ENCODE data around the gene RFPL3.

Gene RFPL3

GRCh38 chr22:32322986-32323385, 34.7 kb upstream of the RFPL3 start:
- no peak overlapping the region for H3K27ac ChIP-seq (ENCODE audit: low read depth, low read length)
- H3K27me3 ChIP-seq (ENCODE audit: control insufficient read depth, insufficient read depth, low read length), result no peaks in the 10 kb centered on the region
- no peak overlapping the region for H3K4me3 ChIP-seq (ENCODE audit: low read depth, low read length)

GRCh38 chr22:32323513-32324164, 34.0 kb upstream of the RFPL3 start:
- H3K27ac ChIP-seq (ENCODE audit: low read depth, low read length), result no peak overlapping the region
- no peaks in the 10 kb centered on the region for H3K9me3 ChIP-seq (ENCODE audit: control insufficient read depth, insufficient read depth, low read length)
- no peaks in the 10 kb centered on the region for H3K27me3 ChIP-seq (ENCODE audit: control insufficient read depth, insufficient read depth, low read length)
- no peaks in the 10 kb centered on the region for H3K36me3 ChIP-seq (ENCODE audit: control insufficient read depth, insufficient read depth, low read length)
- no peak overlapping the region for H3K4me3 ChIP-seq (ENCODE audit: low read depth, low read length)
- peaks cover 19% of the 10 kb centered on the region for H3K4me1 ChIP-seq (ENCODE audit: control insufficient read depth, insufficient read depth, low read length)
- no peak overlapping the region for H3K9ac ChIP-seq (ENCODE audit: low read depth, low read length)

More at GRCh38 chr22:32322986-32323385, 34.7 kb upstream of the RFPL3 start:
- H3K9me3 ChIP-seq (ENCODE audit: control insufficient read depth, insufficient read depth, low read length), result no peaks in the 10 kb centered on the region
- no peaks in the 10 kb centered on the region for H3K36me3 ChIP-seq (ENCODE audit: control insufficient read depth, insufficient read depth, low read length)
- peaks cover 19% of the 10 kb centered on the region for H3K4me1 ChIP-seq (ENCODE audit: control insufficient read depth, insufficient read depth, low read length)
- H3K9ac ChIP-seq (ENCODE audit: low read depth, low read length), result no peak overlapping the region

GRCh38 chr22:32324505-32325415, 32.9 kb upstream of the RFPL3 start:
- Histone ChIP-seq H3K9ac (ENCODE audit: low read depth, low read length) (no peak overlapping the region), H3K27me3 (ENCODE audit: control insufficient read depth, insufficient read depth, low read length) (no peaks in the 10 kb centered on the region), H3K27ac (ENCODE audit: low read depth, low read length) (no peak overlapping the region)

GRCh38 chr22:32325416-32325801, 32.3 kb upstream of the RFPL3 start:
- H3K27ac ChIP-seq (ENCODE audit: low read depth, low read length), result peak overlapping the region; percentile 66
- H3K9ac ChIP-seq (ENCODE audit: low read depth, low read length), result no peak overlapping the region
- H3K4me1 ChIP-seq (ENCODE audit: control insufficient read depth, insufficient read depth, low read length), result peaks cover 13% of the 10 kb centered on the region
- no peaks in the 10 kb centered on the region for H3K9me3 ChIP-seq (ENCODE audit: control insufficient read depth, insufficient read depth, low read length)
- no peak overlapping the region for H3K4me3 ChIP-seq (ENCODE audit: low read depth, low read length)
- H3K36me3 ChIP-seq (ENCODE audit: control insufficient read depth, insufficient read depth, low read length), result no peaks in the 10 kb centered on the region
- H3K27me3 ChIP-seq (ENCODE audit: control insufficient read depth, insufficient read depth, low read length), result no peaks in the 10 kb centered on the region

More at GRCh38 chr22:32324505-32325415, 32.9 kb upstream of the RFPL3 start:
- no peaks in the 10 kb centered on the region for H3K9me3 ChIP-seq (ENCODE audit: control insufficient read depth, insufficient read depth, low read length)
- H3K4me3 ChIP-seq (ENCODE audit: low read depth, low read length), result no peak overlapping the region
- H3K4me1 ChIP-seq (ENCODE audit: control insufficient read depth, insufficient read depth, low read length), result peaks cover 19% of the 10 kb centered on the region
- H3K36me3 ChIP-seq (ENCODE audit: control insufficient read depth, insufficient read depth, low read length), result no peaks in the 10 kb centered on the region

- H3K4me3 ChIP-seq (ENCODE audit: low read depth, low read length), result no peak overlapping the region
- no peak overlapping the region for H3K9ac ChIP-seq (ENCODE audit: low read depth, low read length)
- H3K4me1 ChIP-seq (ENCODE audit: control insufficient read depth, insufficient read depth, low read length), result 0 out of 2 replicates have a peak, but pooled peaks cover 11% of the 10 kb centered on the region
- no peaks in the 10 kb centered on the region for H3K9me3 ChIP-seq (ENCODE audit: control insufficient read depth, insufficient read depth, low read length)
- peak overlapping the region; percentile 66 for H3K27ac ChIP-seq (ENCODE audit: low read depth, low read length)
- H3K36me3 ChIP-seq (ENCODE audit: control insufficient read depth, insufficient read depth, low read length), result no peaks in the 10 kb centered on the region
- H3K27me3 ChIP-seq (ENCODE audit: control insufficient read depth, insufficient read depth, low read length), result no peaks in the 10 kb centered on the region
Observed at GRCh38 chr22:32325811-32326237, 31.8 kb upstream of the RFPL3 start.

GRCh38 chr22:32326647-32327046, 31.0 kb upstream of the RFPL3 start:
- H3K4me1 ChIP-seq (ENCODE audit: control insufficient read depth, insufficient read depth, low read length), result 0 out of 2 replicates have a peak, but pooled peaks cover 11% of the 10 kb centered on the region
- no peaks in the 10 kb centered on the region for H3K27me3 ChIP-seq (ENCODE audit: control insufficient read depth, insufficient read depth, low read length)
- no peak overlapping the region for H3K9ac ChIP-seq (ENCODE audit: low read depth, low read length)
- H3K36me3 ChIP-seq (ENCODE audit: control insufficient read depth, insufficient read depth, low read length), result no peaks in the 10 kb centered on the region
- H3K9me3 ChIP-seq (ENCODE audit: control insufficient read depth, insufficient read depth, low read length), result no peaks in the 10 kb centered on the region
- no peak overlapping the region for H3K4me3 ChIP-seq (ENCODE audit: low read depth, low read length)
- no peak overlapping the region for H3K27ac ChIP-seq (ENCODE audit: low read depth, low read length)

- Histone ChIP-seq H3K4me1 (ENCODE audit: control insufficient read depth, insufficient read depth, low read length) (0 out of 2 replicates have a peak, but pooled peaks cover 11% of the 10 kb centered on the region), H3K27me3 (ENCODE audit: control insufficient read depth, insufficient read depth, low read length) (no peaks in the 10 kb centered on the region), H3K9me3 (ENCODE audit: control insufficient read depth, insufficient read depth, low read length) (no peaks in the 10 kb centered on the region), H3K27ac (ENCODE audit: low read depth, low read length) (no peak overlapping the region), H3K36me3 (ENCODE audit: control insufficient read depth, insufficient read depth, low read length) (no peaks in the 10 kb centered on the region), H3K4me3 (ENCODE audit: low read depth, low read length) (no peak overlapping the region), H3K9ac (ENCODE audit: low read depth, low read length) (no peak overlapping the region)
Observed at GRCh38 chr22:32327066-32327465, 30.6 kb upstream of the RFPL3 start.

- no peak overlapping the region for H3K27ac ChIP-seq (ENCODE audit: low read depth, low read length)
- no peaks in the 10 kb centered on the region for H3K36me3 ChIP-seq (ENCODE audit: control insufficient read depth, insufficient read depth, low read length)
- no peaks in the 10 kb centered on the region for H3K9me3 ChIP-seq (ENCODE audit: control insufficient read depth, insufficient read depth, low read length)
Observed at GRCh38 chr22:32327596-32328171, 30.0 kb upstream of the RFPL3 start.

GRCh38 chr22:32328306-32329201, 29.1 kb upstream of the RFPL3 start:
- Histone ChIP-seq H3K9ac (ENCODE audit: low read depth, low read length) (no peak overlapping the region), H3K4me1 (ENCODE audit: control insufficient read depth, insufficient read depth, low read length) (0 out of 2 replicates have a peak, but pooled peaks cover 11% of the 10 kb centered on the region), H3K27me3 (ENCODE audit: control insufficient read depth, insufficient read depth, low read length) (no peaks in the 10 kb centered on the region), H3K27ac (ENCODE audit: low read depth, low read length) (no peak overlapping the region), H3K4me3 (ENCODE audit: low read depth, low read length) (no peak overlapping the region), H3K9me3 (ENCODE audit: control insufficient read depth, insufficient read depth, low read length) (no peaks in the 10 kb centered on the region), H3K36me3 (ENCODE audit: control insufficient read depth, insufficient read depth, low read length) (no peaks in the 10 kb centered on the region)

More at GRCh38 chr22:32327596-32328171, 30.0 kb upstream of the RFPL3 start:
- H3K4me3 ChIP-seq (ENCODE audit: low read depth, low read length), result no peak overlapping the region
- H3K4me1 ChIP-seq (ENCODE audit: control insufficient read depth, insufficient read depth, low read length), result 0 out of 2 replicates have a peak, but pooled peaks cover 11% of the 10 kb centered on the region
- no peaks in the 10 kb centered on the region for H3K27me3 ChIP-seq (ENCODE audit: control insufficient read depth, insufficient read depth, low read length)
- no peak overlapping the region for H3K9ac ChIP-seq (ENCODE audit: low read depth, low read length)

GRCh38 chr22:32329202-32329645, 28.4 kb upstream of the RFPL3 start:
- Histone ChIP-seq H3K36me3 (ENCODE audit: control insufficient read depth, insufficient read depth, low read length) (no peaks in the 10 kb centered on the region), H3K27me3 (ENCODE audit: control insufficient read depth, insufficient read depth, low read length) (no peaks in the 10 kb centered on the region), H3K9me3 (ENCODE audit: control insufficient read depth, insufficient read depth, low read length) (no peaks in the 10 kb centered on the region), H3K4me3 (ENCODE audit: low read depth, low read length) (no peak overlapping the region), H3K27ac (ENCODE audit: low read depth, low read length) (no peak overlapping the region), H3K9ac (ENCODE audit: low read depth, low read length) (no peak overlapping the region), H3K4me1 (ENCODE audit: control insufficient read depth, insufficient read depth, low read length) (0 out of 2 replicates have a peak, but pooled peaks cover 11% of the 10 kb centered on the region)

Data from HUES48 (cell line).